HUES64 (cell line): ENCODE data around the gene CEP170B.

Source experiments
- H3K27ac ChIP-seq: 2 replicates; pipeline ENCODE4 v1.7.0; 2013; ENCODE audit warnings: low read depth, low read length, inconsistent platforms
- H3K27me3 ChIP-seq: 2 replicates; pipeline ENCODE4 v1.6.1; 2013; ENCODE audit warnings: mild to moderate bottlenecking, low read length; ENCODE audit not compliant: insufficient read depth
- H3K36me3 ChIP-seq: 2 replicates; pipeline ENCODE4 v1.6.1; 2013; ENCODE audit warnings: mild to moderate bottlenecking, low read length; ENCODE audit not compliant: insufficient read depth
- H3K4me1 ChIP-seq: 2 replicates; pipeline ENCODE4 v1.6.1; 2013; ENCODE audit warnings: mild to moderate bottlenecking, low read length, moderate library complexity; ENCODE audit not compliant: insufficient read depth
- H3K4me3 ChIP-seq: 2 replicates; pipeline ENCODE4 v1.5.1; 2013; ENCODE audit warnings: mild to moderate bottlenecking, low read length, moderate library complexity
- H3K9ac ChIP-seq: 2 replicates; pipeline ENCODE4 v1.6.1; 2013; ENCODE audit warnings: mild to moderate bottlenecking, low read depth, low read length
- H3K9me3 ChIP-seq: 2 replicates; pipeline ENCODE4 v1.6.1; 2013; ENCODE audit warnings: low read depth, low read length; ENCODE audit not compliant: insufficient read depth
- WGBS: fragments of 150-250, 120-280 bp; methylation state at CpG from one replicate; pipeline ENCODE4 v1.1.7; 2013; ENCODE audit warnings: missing lambda C conversion rate; 5-methylcytosine and 5-hydroxymethylcytosine counted together

Gene CEP170B

GRCh38 chr14:104891121-104891551 is 26.1 kb downstream of the CEP170B start:
- 97% methylated on average over 4 of the region's 4 CpGs for WGBS
- H3K36me3 ChIP-seq = peaks cover 12% of the 10 kb centered on the region

GRCh38 chr14:104891664-104892530 is 26.8 kb downstream of the CEP170B start:
- WGBS = 85% methylated on average over 13 of the region's 13 CpGs
- peaks cover 10% of the 10 kb centered on the region; the same call in 1 of the 2 replicates for H3K36me3 ChIP-seq
- H3K27me3 ChIP-seq = no peaks in the 10 kb centered on the region
- H3K27ac ChIP-seq = no peak overlapping the region
- no peak overlapping the region for H3K9ac ChIP-seq
- H3K9me3 ChIP-seq = no peaks in the 10 kb centered on the region
- no peak overlapping the region for H3K4me3 ChIP-seq
- H3K4me1 ChIP-seq = no peaks in the 10 kb centered on the region

More at GRCh38 chr14:104891121-104891551, 26.1 kb downstream of the CEP170B start:
- Histone ChIP-seq H3K27ac (no peak overlapping the region), H3K9me3 (no peaks in the 10 kb centered on the region), H3K4me1 (no peaks in the 10 kb centered on the region), H3K4me3 (no peak overlapping the region), H3K9ac (no peak overlapping the region), H3K27me3 (no peaks in the 10 kb centered on the region)

- Histone ChIP-seq H3K4me1 (no peaks in the 10 kb centered on the region), H3K27ac (no peak overlapping the region), H3K27me3 (no peaks in the 10 kb centered on the region), H3K9ac (no peak overlapping the region), H3K9me3 (no peaks in the 10 kb centered on the region), H3K4me3 (no peak overlapping the region), H3K36me3 (peaks cover 7% of the 10 kb centered on the region; the same call in 1 of the 2 replicates)
- 89% methylated on average over 31 of the region's 31 CpGs for WGBS
Measured at GRCh38 chr14:104892531-104893434, 27.7 kb downstream of the CEP170B start.

- 90% methylated on average over 39 of the region's 39 CpGs for WGBS
- Histone ChIP-seq H3K4me1 (no peaks in the 10 kb centered on the region), H3K36me3 (peaks cover 3% of the 10 kb centered on the region; the same call in 1 of the 2 replicates), H3K27me3 (no peaks in the 10 kb centered on the region), H3K27ac (no peak overlapping the region), H3K9me3 (no peaks in the 10 kb centered on the region), H3K9ac (no peak overlapping the region), H3K4me3 (no peak overlapping the region)
Measured at GRCh38 chr14:104893435-104894207, 28.6 kb downstream of the CEP170B start.

- no peaks in the 10 kb centered on the region for H3K4me1 ChIP-seq
- no peaks in the 10 kb centered on the region for H3K27me3 ChIP-seq
- WGBS = 96% methylated on average over 30 of the region's 30 CpGs
- no peaks in the 10 kb centered on the region for H3K9me3 ChIP-seq
- no peak overlapping the region for H3K9ac ChIP-seq
- no peak overlapping the region for H3K27ac ChIP-seq
- peaks cover 3% of the 10 kb centered on the region; the same call in 1 of the 2 replicates for H3K36me3 ChIP-seq
- H3K4me3 ChIP-seq = no peak overlapping the region
Measured at GRCh38 chr14:104894331-104895206, 29.5 kb downstream of the CEP170B start.

GRCh38 chr14:104895207-104895785 is 30.2 kb downstream of the CEP170B start:
- Histone ChIP-seq H3K9ac (no peak overlapping the region), H3K27ac (no peak overlapping the region), H3K36me3 (peaks cover 3% of the 10 kb centered on the region; the same call in 1 of the 2 replicates), H3K9me3 (no peaks in the 10 kb centered on the region), H3K27me3 (no peaks in the 10 kb centered on the region), H3K4me1 (no peaks in the 10 kb centered on the region), H3K4me3 (no peak overlapping the region)
- WGBS = 93% methylated on average over 9 of the region's 9 CpGs

- no peaks in the 10 kb centered on the region for H3K4me1 ChIP-seq
- no peak overlapping the region for H3K27ac ChIP-seq
- no peak overlapping the region for H3K9ac ChIP-seq
- H3K27me3 ChIP-seq = no peaks in the 10 kb centered on the region
- no peaks in the 10 kb centered on the region for H3K9me3 ChIP-seq
- no peak overlapping the region for H3K4me3 ChIP-seq
- peaks cover 3% of the 10 kb centered on the region; the same call in 1 of the 2 replicates for H3K36me3 ChIP-seq
- WGBS = 91% methylated on average over 34 of the region's 34 CpGs
Measured at GRCh38 chr14:104895786-104896661, 31.0 kb downstream of the CEP170B start.

- H3K4me1 ChIP-seq = no peaks in the 10 kb centered on the region
Measured at GRCh38 chr14:104897330-104898194, 32.5 kb downstream of the CEP170B start.

More at GRCh38 chr14:104897330-104898194, 32.5 kb downstream of the CEP170B start:
- no peaks in the 10 kb centered on the region for H3K27me3 ChIP-seq
- H3K4me3 ChIP-seq = no peak overlapping the region
- H3K9ac ChIP-seq = no peak overlapping the region
- 93% methylated on average over 37 of the region's 37 CpGs for WGBS
- no peak overlapping the region for H3K27ac ChIP-seq
- H3K36me3 ChIP-seq = peaks cover 3% of the 10 kb centered on the region; the same call in 1 of the 2 replicates
- H3K9me3 ChIP-seq = no peaks in the 10 kb centered on the region
